ENCODE measurements around the gene MCTP2. TPM values are rescaled to one million over a fixed set of nuclear protein-coding genes. Genes with fewer than 3 reads are reported as not detected.
"Not testable (repeated sequence)": the region's sequence is repeated elsewhere in the genome, so short reads cannot be mapped to it uniquely, and the experiment has no call there.

Gene MCTP2
- total RNA-seq, 2 donors from 2014 or later: 25.4 to 46.3 TPM

DNA sequence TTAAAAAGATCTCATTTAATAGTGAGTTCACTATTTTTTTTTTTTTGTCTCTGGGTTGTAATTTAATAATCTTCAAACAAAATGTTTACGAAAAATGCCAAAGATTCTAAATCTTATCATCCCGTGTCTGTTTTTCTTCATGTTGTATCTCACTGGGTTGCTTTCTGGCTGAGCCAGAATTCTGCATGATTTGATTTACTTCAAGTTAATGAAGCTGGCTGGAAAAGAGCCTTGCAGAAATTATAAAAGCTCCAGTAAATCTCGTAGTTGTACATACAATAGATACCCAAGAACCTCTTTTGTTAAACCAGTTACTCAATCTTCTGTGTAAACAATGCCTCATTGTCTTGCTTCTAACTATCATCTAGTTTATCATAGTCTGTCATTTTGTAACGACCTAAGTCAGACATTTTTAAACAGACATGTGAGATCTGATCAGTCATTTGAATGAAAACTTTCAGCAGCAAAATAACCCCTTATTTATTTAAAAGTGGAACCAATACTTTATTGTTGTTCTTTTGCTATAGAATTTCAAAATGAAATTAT, 249.0 kb downstream of the MCTP2 start:
- no peak for DNase-seq (ENCODE audit: low spot score)
- H3K9me3 ChIP-seq: no peaks in the 10 kb centered on the region
- H3K36me3 ChIP-seq: no peaks in the 10 kb centered on the region
- no peak overlapping the region for H3K4me3 ChIP-seq
- no peaks in the 10 kb centered on the region for H3K4me1 ChIP-seq (replicated peaks)
- no peak overlapping the region for H3K27ac ChIP-seq
- intact Hi-C loops (cut with DNase I): no loop called here
- H3K27me3 ChIP-seq (replicated peaks; ENCODE audit: insufficient read depth): no peaks in the 10 kb centered on the region
- no peak for TF ChIP-seq POLR2A (IDR thresholded peaks at IDR 0.05)
- 19% methylated on average over 4 of the region's 4 CpGs for WGBS

GRCh38 chr15:94485148-94485719, 253.9 kb downstream of the MCTP2 start:
- TF ChIP-seq POLR2A (IDR thresholded peaks at IDR 0.05) (no peak), POLR2AphosphoS5 (IDR thresholded peaks at IDR 0.05) (no peak), CTCF (IDR thresholded peaks at IDR 0.05) (no peak)
- Histone ChIP-seq H3K4me1 (replicated peaks) (no peaks in the 10 kb centered on the region), H3K9me3 (no peaks in the 10 kb centered on the region), H3K27me3 (replicated peaks; ENCODE audit: insufficient read depth) (no peaks in the 10 kb centered on the region), H3K36me3 (no peaks in the 10 kb centered on the region), H3K4me3 (no peak overlapping the region), H3K27ac (no peak overlapping the region)
- intact Hi-C loops (cut with DNase I): no loop called here
- DNase-seq (ENCODE audit: low spot score): no peak
- WGBS: 100% methylated on average over 3 of the region's 3 CpGs

DNA sequence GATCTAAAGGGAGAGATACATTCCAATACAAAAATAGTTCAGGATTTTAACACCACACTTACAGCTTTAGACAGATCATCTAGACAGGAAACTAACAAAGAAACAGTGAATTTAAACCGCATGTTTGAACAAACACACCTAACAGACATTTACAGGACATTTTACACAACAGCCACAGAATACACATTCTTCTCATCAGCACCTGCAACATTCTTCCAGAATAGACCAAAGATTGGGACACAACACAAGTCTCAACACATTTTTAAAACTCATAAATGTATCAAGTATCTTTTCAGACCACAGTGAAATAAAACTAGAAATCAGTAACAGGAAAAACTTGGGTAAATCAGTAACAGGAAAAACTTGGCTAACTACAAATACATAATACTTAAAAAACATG, 256.3 kb downstream of the MCTP2 start:
- Histone ChIP-seq H3K9me3 (no peaks in the 10 kb centered on the region), H3K36me3 (no peaks in the 10 kb centered on the region), H3K27ac (no peak overlapping the region), H3K27me3 (replicated peaks; ENCODE audit: insufficient read depth) (no peaks in the 10 kb centered on the region), H3K4me1 (replicated peaks) (no peaks in the 10 kb centered on the region), H3K4me3 (no peak overlapping the region)
- no peak for DNase-seq (ENCODE audit: low spot score)
- TF ChIP-seq CTCF (IDR thresholded peaks at IDR 0.05) (no peak), POLR2A (IDR thresholded peaks at IDR 0.05) (no peak), POLR2AphosphoS5 (IDR thresholded peaks at IDR 0.05) (peak; percentile 81)
- WGBS: 45% methylated on average over 1 of the region's 1 CpG
- intact Hi-C loops (cut with DNase I): no loop called here

- intact Hi-C loops (cut with DNase I): no loop called here
- TF ChIP-seq POLR2AphosphoS5 (IDR thresholded peaks at IDR 0.05) (no peak), POLR2A (IDR thresholded peaks at IDR 0.05) (no peak), CTCF (IDR thresholded peaks at IDR 0.05) (no peak)
- Histone ChIP-seq H3K36me3 (no peaks in the 10 kb centered on the region), H3K9me3 (no peaks in the 10 kb centered on the region), H3K4me1 (replicated peaks) (no peaks in the 10 kb centered on the region), H3K4me3 (no peak overlapping the region), H3K27me3 (replicated peaks; ENCODE audit: insufficient read depth) (no peaks in the 10 kb centered on the region), H3K27ac (no peak overlapping the region)
- WGBS: 69% methylated on average over 3 of the region's 3 CpGs
- DNase-seq (ENCODE audit: low spot score): no peak
These were observed 261.8 kb downstream of the MCTP2 start for GRCh38 chr15:94493176-94493575.

- WGBS: 58% methylated on average over 1 of the region's 1 CpG
- H3K36me3 ChIP-seq; H3K27ac ChIP-seq; DNase-seq (ENCODE audit: low spot score); H3K4me1 ChIP-seq (replicated peaks); H3K9me3 ChIP-seq; H3K27me3 ChIP-seq (replicated peaks; ENCODE audit: insufficient read depth); H3K4me3 ChIP-seq; intact Hi-C loops (cut with DNase I): not testable (repeated sequence)
These were observed 262.2 kb downstream of the MCTP2 start for GRCh38 chr15:94493586-94493985.

DNA sequence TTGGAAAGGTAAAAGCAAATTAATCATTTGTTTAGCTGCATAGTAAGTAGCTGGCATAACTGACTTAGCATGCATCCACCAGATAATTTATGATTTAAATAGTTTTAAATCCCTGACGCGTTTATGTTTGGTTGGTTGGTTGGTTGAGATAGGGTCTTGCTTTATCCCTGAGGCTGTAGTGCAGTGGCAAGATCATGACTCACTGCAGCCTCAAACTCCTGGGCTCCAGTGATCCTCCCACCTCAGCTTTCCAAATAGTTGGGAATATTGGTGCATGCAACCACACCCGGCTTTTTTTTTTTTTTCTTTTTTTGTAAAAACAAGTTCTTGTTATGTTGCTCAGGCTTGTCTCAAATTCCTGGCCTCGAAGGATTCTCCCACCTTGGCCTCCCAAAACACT, 263.4 kb downstream of the MCTP2 start:
- 69% methylated on average over 4 of the region's 4 CpGs for WGBS
- TF ChIP-seq POLR2AphosphoS5 (IDR thresholded peaks at IDR 0.05) (no peak), POLR2A (IDR thresholded peaks at IDR 0.05) (no peak), CTCF (IDR thresholded peaks at IDR 0.05) (no peak)
- Histone ChIP-seq H3K36me3 (no peaks in the 10 kb centered on the region), H3K27me3 (replicated peaks; ENCODE audit: insufficient read depth) (no peaks in the 10 kb centered on the region), H3K4me1 (replicated peaks) (no peaks in the 10 kb centered on the region), H3K9me3 (no peaks in the 10 kb centered on the region), H3K4me3 (no peak overlapping the region), H3K27ac (no peak overlapping the region)
- intact Hi-C loops (cut with DNase I): no loop called here
- DNase-seq (ENCODE audit: low spot score): no peak
